H1 (cell line): ENCODE measurements around the gene ALG6. TPM values are rescaled to one million over a fixed set of nuclear protein-coding genes. Genes with fewer than 3 reads are reported as not detected.
A peak's percentile ranks its signal among the peaks of the same experiment; 100 is the strongest.

Experiments used
- CTCF ChIA-PET: fragments of 300-600 bp; sonication (Branson Sonifier 250); formaldehyde crosslinking; loops from one replicate; lab custom pipeline; 2021; ENCODE audit not compliant: partially characterized antibody; lab: Charles Lee
- POLR2A ChIA-PET: fragments of 300-600 bp; sonication (Branson Sonifier 250); formaldehyde crosslinking; loops from one replicate; lab custom pipeline; 2021; ENCODE audit warnings: inconsistent platforms; ENCODE audit not compliant: partially characterized antibody; lab: Charles Lee
- DNase-seq, 2 experiments: peaks; one replicate each; pipeline versions ENCODE4 v3.0.0 to v3.0.0-alpha.2; 2010 to 2022; ENCODE audit warnings: low spot score in 2 of 2, low read depth in 1 of 2, mixed read lengths in 1 of 2
- FAIRE-seq: peaks from 2 replicates; lab custom pipeline; 2011; peaks lifted over from hg19 to GRCh38; lab: Jason Lieb, UNC
- H2AFZ ChIP-seq: 2 replicates; pipeline ENCODE4 v1.8.1; 2012; ENCODE audit warnings: low read length, inconsistent platforms
- H2AK5ac ChIP-seq: 2 replicates; pipeline ENCODE4 v1.6.1; 2013; ENCODE audit warnings: low read depth, low read length
- H2BK120ac ChIP-seq: replicated peaks from 2 replicates; pipeline ENCODE3; 2013; ENCODE audit warnings: low read depth, low read length, inconsistent platforms
- H2BK12ac ChIP-seq: 2 replicates; pipeline ENCODE4 v1.6.1; 2013; ENCODE audit warnings: low read depth, low read length
- H2BK15ac ChIP-seq: 2 replicates; pipeline ENCODE4 v1.6.1; 2013; ENCODE audit warnings: low read length
- H2BK20ac ChIP-seq: 2 replicates; pipeline ENCODE4 v1.6.1; 2013; ENCODE audit warnings: low read length
- H2BK5ac ChIP-seq: 2 replicates; pipeline ENCODE4 v1.6.1; 2013; ENCODE audit warnings: low read depth, low read length
- H3K14ac ChIP-seq: 2 replicates; pipeline ENCODE4 v1.6.1; 2013; ENCODE audit warnings: inconsistent platforms; ENCODE audit not compliant: insufficient read length
- H3K18ac ChIP-seq: 2 replicates; pipeline ENCODE4 v1.6.1; 2013; ENCODE audit warnings: low read length; ENCODE audit errors: extremely low read depth
- H3K23ac ChIP-seq: 2 replicates; pipeline ENCODE4 v1.6.1; 2013; ENCODE audit warnings: inconsistent platforms; ENCODE audit not compliant: insufficient read length
- H3K23me2 ChIP-seq: 2 replicates; pipeline ENCODE4 v1.6.1; 2013; ENCODE audit warnings: low read depth, low read length
- H3K27ac ChIP-seq: 2 replicates; pipeline ENCODE4 v1.6.1; 2011; ENCODE audit warnings: low read depth, low read length, inconsistent platforms
- H3K27me3 ChIP-seq, 4 experiments: replicated peaks in 1 of 4; 1 replicate in 1 of 4; 2 replicates in 3 of 4; pipeline versions ENCODE4 v1.6.1 to v1.8.1; 2011 to 2013; ENCODE audit warnings: low read length in 3 of 4, mild to moderate bottlenecking in 3 of 4, inconsistent platforms in 2 of 4, mixed read lengths in 2 of 4, moderate library complexity in 1 of 4; ENCODE audit not compliant: control insufficient read depth in 3 of 4, insufficient read depth in 3 of 4; ENCODE audit errors: extremely low read depth in 1 of 4
- H3K36me3 ChIP-seq, 4 experiments: 2 replicates each; pipeline versions ENCODE4 v1.6.1 to v1.8.1; 2011 to 2013; ENCODE audit warnings: mild to moderate bottlenecking in 4 of 4, low read length in 3 of 4, moderate library complexity in 2 of 4, control low read depth in 1 of 4, inconsistent platforms in 1 of 4; ENCODE audit not compliant: insufficient read depth in 4 of 4, control insufficient read depth in 2 of 4
- H3K4ac ChIP-seq: replicated peaks from 2 replicates; pipeline ENCODE3; 2013; ENCODE audit warnings: low read length, low read depth, mixed read lengths, inconsistent platforms; ENCODE audit not compliant: insufficient read length
- H3K4me1 ChIP-seq, 4 experiments: replicated peaks in 1 of 4; 1 replicate in 1 of 4; 2 replicates in 3 of 4; pipeline versions ENCODE4 v1.6.1 to v1.8.1; 2011 to 2013; ENCODE audit warnings: low read length in 3 of 4, inconsistent platforms in 2 of 4, mixed read lengths in 1 of 4; ENCODE audit not compliant: insufficient read depth in 4 of 4, control insufficient read depth in 3 of 4
- H3K4me2 ChIP-seq, 2 experiments: 2 replicates each; pipeline versions ENCODE4 v1.6.1 to v1.8.1; 2011 to 2013; ENCODE audit warnings: low read depth in 2 of 2, low read length in 2 of 2, control low read depth in 1 of 2, inconsistent platforms in 1 of 2, mild to moderate bottlenecking in 1 of 2; ENCODE audit not compliant: insufficient read depth in 1 of 2
- H3K4me3 ChIP-seq, 4 experiments: fragments of 200-600, 300-600 bp in 1 of 4; sonication (generic), shearing (Covaris generic), sonication (Bioruptor Twin) in 1 of 4; 2 replicates each; pipeline versions ENCODE4 v1.5.1 to v1.8.1; 2011 to 2016; ENCODE audit warnings: low read length in 4 of 4, low read depth in 3 of 4, control low read depth in 2 of 4, inconsistent platforms in 2 of 4, mild to moderate bottlenecking in 2 of 4, mixed read lengths in 1 of 4, moderate library complexity in 1 of 4; ENCODE audit not compliant: insufficient read depth in 2 of 4; ENCODE audit errors: extremely low read depth in 1 of 4
- H3K56ac ChIP-seq: replicated peaks from 2 replicates; pipeline ENCODE3; 2013; ENCODE audit warnings: low read depth, mild to moderate bottlenecking, mixed read lengths, low read length, inconsistent platforms; ENCODE audit not compliant: insufficient read length
- H3K79me1 ChIP-seq: 2 replicates; pipeline ENCODE4 v1.6.1; 2013; ENCODE audit warnings: low read depth, low read length, control low read depth
- H3K79me2 ChIP-seq, 2 experiments: 2 replicates each; pipeline versions ENCODE4 v1.6.1 to v1.8.1; 2012 to 2013; ENCODE audit warnings: low read length in 2 of 2, mild to moderate bottlenecking in 2 of 2, inconsistent platforms in 1 of 2; ENCODE audit not compliant: insufficient read depth in 2 of 2, control insufficient read depth in 1 of 2
- H3K9ac ChIP-seq, 4 experiments: replicated peaks in 1 of 4; 1 replicate in 1 of 4; 2 replicates in 3 of 4; pipeline versions ENCODE4 v1.6.1 to v1.8.1; 2011 to 2013; ENCODE audit warnings: low read depth in 3 of 4, low read length in 3 of 4, control low read depth in 2 of 4, mild to moderate bottlenecking in 2 of 4, moderate library complexity in 2 of 4, inconsistent platforms in 1 of 4; ENCODE audit errors: extremely low read depth in 1 of 4
- H3K9me3 ChIP-seq, 2 experiments: 2 replicates each; pipeline versions ENCODE4 v1.6.1 to v1.8.1; 2012 to 2013; ENCODE audit warnings: mild to moderate bottlenecking in 2 of 2, moderate library complexity in 2 of 2, control low read depth in 1 of 2, inconsistent platforms in 1 of 2, low read depth in 1 of 2, low read length in 1 of 2, mixed read lengths in 1 of 2; ENCODE audit not compliant: insufficient read depth in 2 of 2
- H4K20me1 ChIP-seq, 2 experiments: replicated peaks in 1 of 2; 2 replicates each; pipeline versions ENCODE3 to v1.8.1; 2011 to 2013; ENCODE audit warnings: inconsistent platforms in 2 of 2, low read length in 2 of 2, mild to moderate bottlenecking in 1 of 2; ENCODE audit not compliant: insufficient read depth in 2 of 2, control insufficient read depth in 1 of 2
- H4K5ac ChIP-seq: 2 replicates; pipeline ENCODE4 v1.6.1; 2013; ENCODE audit warnings: low read length, low read depth, mixed read lengths, inconsistent platforms; ENCODE audit not compliant: insufficient read length
- H4K8ac ChIP-seq: 2 replicates; pipeline ENCODE4 v1.8.0; 2013; ENCODE audit warnings: mild to moderate bottlenecking, moderate library complexity, low read length, inconsistent platforms; ENCODE audit not compliant: insufficient read depth; ENCODE audit errors: extremely low read depth
- H4K91ac ChIP-seq: replicated peaks from 2 replicates; pipeline ENCODE3; 2013; ENCODE audit warnings: low read length, mixed read lengths, inconsistent platforms; ENCODE audit not compliant: insufficient read length
- CBX8 ChIP-seq: fragments of 300-800, 300-1000 bp; sonication (generic); IDR thresholded peaks from 2 replicates; pipeline ENCODE4 v1.7.1; 2016; ENCODE audit warnings: low read depth, low read length, borderline replicate concordance
- CHD2 ChIP-seq: IDR thresholded peaks from 2 replicates; pipeline ENCODE4 v1.6.1; 2012; ENCODE audit warnings: low read length, improper control_type of control experiment
- GABPA ChIP-seq: IDR thresholded peaks from 2 replicates; pipeline ENCODE4 v1.6.1; 2011; ENCODE audit warnings: mild to moderate bottlenecking, low read length, moderate library complexity, borderline replicate concordance; ENCODE audit not compliant: insufficient read depth
- HDAC6 ChIP-seq: IDR thresholded peaks from one replicate; pipeline ENCODE4 v1.7.1; 2012; ENCODE audit warnings: low read depth, mild to moderate bottlenecking, inconsistent platforms, low read length, moderate library complexity
- KDM4A ChIP-seq: IDR thresholded peaks from one replicate; pipeline ENCODE4 v1.7.1; 2012; ENCODE audit warnings: low read depth, mild to moderate bottlenecking, moderate library complexity, low read length, inconsistent platforms; ENCODE audit not compliant: severe bottlenecking
- KDM5A ChIP-seq: fragments of 200-600 bp; IDR thresholded peaks from 2 replicates; pipeline ENCODE4 v1.7.1; 2012; ENCODE audit warnings: mild to moderate bottlenecking, low read length, inconsistent platforms, mixed read lengths
- MAFK ChIP-seq: IDR thresholded peaks from 2 replicates; pipeline ENCODE4 v1.6.1; 2012; ENCODE audit warnings: low read depth, mild to moderate bottlenecking, improper control_type of control experiment, low read length
- NRF1 ChIP-seq: IDR thresholded peaks from 2 replicates; pipeline ENCODE4 v1.6.1; 2011; ENCODE audit warnings: mild to moderate bottlenecking, low read depth, low read length, improper control_type of control experiment
- PHF8 ChIP-seq: fragments of 200-600 bp; sonication (generic); conservative IDR thresholded peaks from 2 replicates; pipeline ENCODE4 v1.7.1; 2012; ENCODE audit warnings: low read depth, mild to moderate bottlenecking, inconsistent platforms, low read length, moderate library complexity
- POLR2A ChIP-seq, 2 experiments: IDR thresholded peaks; 1 replicate in 1 of 2; 2 replicates in 1 of 2; pipeline ENCODE4 v1.6.1; 2011; ENCODE audit warnings: low read depth in 2 of 2, low read length in 2 of 2, mild to moderate bottlenecking in 2 of 2; ENCODE audit errors: control extremely low read depth in 1 of 2
- RBBP5 ChIP-seq: IDR thresholded peaks from 2 replicates; pipeline ENCODE4 v1.7.1; 2012; ENCODE audit warnings: low read depth, mild to moderate bottlenecking, inconsistent platforms, low read length, moderate library complexity, borderline replicate concordance
- RNF2 ChIP-seq: fragments of 200-900, 300-1000 bp; sonication (generic); IDR thresholded peaks from 2 replicates; pipeline ENCODE4 v1.7.1; 2016; ENCODE audit warnings: borderline replicate concordance, low read depth, mild to moderate bottlenecking, antibody characterized with exemption, low read length; ENCODE audit not compliant: poor library complexity, severe bottlenecking; ENCODE audit errors: missing control alignments
- TCF12 ChIP-seq: IDR thresholded peaks from 2 replicates; pipeline ENCODE4 v1.6.1; 2011; ENCODE audit warnings: low read depth, mild to moderate bottlenecking, low read length
- TEAD4 ChIP-seq: IDR thresholded peaks from 2 replicates; pipeline ENCODE4 v1.6.1; 2012; ENCODE audit warnings: low read depth, low read length, inconsistent platforms, mixed read lengths
- WGBS, 2 experiments: shearing (Covaris generic) in 1 of 2; methylation state at CpG; one replicate each; pipeline versions ENCODE4 v1.1.6 to v1.1.7; 2013 to 2015; ENCODE audit warnings: low lambda C conversion rate in 2 of 2, mixed read lengths in 2 of 2, inconsistent platforms in 1 of 2, low coverage in 1 of 2, missing lambda C conversion rate in 1 of 2; ENCODE audit not compliant: insufficient replicate concordance in 2 of 2, insufficient coverage in 1 of 2, insufficient read length in 1 of 2; ENCODE audit errors: extremely low coverage in 1 of 2, missing lambda C conversion rate in 1 of 2; 5-methylcytosine and 5-hydroxymethylcytosine counted together
- polyA plus RNA-seq, 7 experiments: library from polyadenylated mRNA; depleted of rRNA in 3 of 7; stranded (reverse) in 5 of 7; unstranded in 2 of 7; fragments of >200 nt in 5 of 7; fragments of 200-250 nt in 2 of 7; gene quantifications; 1 replicate in 5 of 7; 2 replicates in 1 of 7; 4 replicates in 1 of 7; pipeline versions ENCODE4 v1.2.1 to v1.2.3, GENCODE V29; 2011 to 2013; ENCODE audit warnings: missing spikeins in 2 of 7, mixed read lengths in 2 of 7
- total RNA-seq: library from RNA; stranded (reverse); fragmentation: NEBNext Ultra II Directional; extraction: Animal tissue kit (Norgen Biotek cat#: 25700); gene quantifications from 2 replicates; pipeline ENCODE4 v1.2.1, GENCODE V29; 2021

Gene ALG6
- total and polyA plus RNA-seq, 2 of the 8 experiments (the other 6 are each of a cell fraction or from before 2014, with no cell fraction given) = 17.8 to 26.8 TPM

- H3K36me3 ChIP-seq = no peaks in the 10 kb centered on the region
- H2BK15ac ChIP-seq = no peak overlapping the region
- peaks cover 0 to 2% of the 10 kb centered on the region in 2 experiments for H4K20me1 ChIP-seq
- H2BK12ac ChIP-seq = 0 out of 2 replicates have a peak overlapping the region, but pooled peaks have one; percentile 43
- no peak overlapping the region for H4K8ac ChIP-seq
- H2AK5ac ChIP-seq = no peak overlapping the region
- H3K23me2 ChIP-seq = peaks cover 39% of the 10 kb centered on the region
- H4K91ac ChIP-seq = no peak overlapping the region
- H3K4me3 ChIP-seq = peak overlapping the region; percentile 2 to 80 (median 22); a peak in 7 of 8 replicates
- H2BK120ac ChIP-seq = no peak overlapping the region
- H4K5ac ChIP-seq = no peak overlapping the region
- H3K4ac ChIP-seq = no peak overlapping the region
- peak overlapping the region; percentile 84 to 94 for H3K4me2 ChIP-seq
- CTCF ChIA-PET = interaction anchor here (0.7 to 6.5 kb wide), 10 partner anchors 9 to 253 kb away, joined by 3 to 71 read pairs (median 8); no protein-coding TSS in a partner anchor
- no peak overlapping the region for H3K56ac ChIP-seq
- no peaks in the 10 kb centered on the region for H3K79me1 ChIP-seq
- H2BK5ac ChIP-seq = no peak overlapping the region
- no peak overlapping the region for H2AFZ ChIP-seq
- TF ChIP-seq KDM4A = no peak
- TF ChIP-seq KDM5A = no peak
- TF ChIP-seq PHF8 = no peak
- TF ChIP-seq TCF12 = no peak
- TF ChIP-seq CHD2 = no peak
- TF ChIP-seq RBBP5 = no peak; the same call in 1 of the 2 replicates
- TF ChIP-seq TEAD4 = no peak
- no peak for TF ChIP-seq NRF1
- TF ChIP-seq GABPA = no peak
- no peak for TF ChIP-seq HDAC6
- no peak for TF ChIP-seq POLR2A (IDR thresholded peaks at IDR 0.05; ENCODE audit: control extremely low read depth in 1 of 2, low read depth in 2 of 2, low read length in 2 of 2)
- no peak for TF ChIP-seq MAFK
- no peak for TF ChIP-seq RNF2
- no peak for TF ChIP-seq CBX8
- TF ChIP-seq, all 59 proteins: peak for 0
- 0% methylated on average over 20 of the region's 20 CpGs; no CpG with 5 or more reads in 1 of the 2 experiments for WGBS, 2 experiments
- no peak overlapping the region for H2BK20ac ChIP-seq
- H3K14ac ChIP-seq = no peak overlapping the region
- H3K79me2 ChIP-seq = peaks cover 0 to 19% of the 10 kb centered on the region in 2 experiments; a peak in 3 of 4 replicates
- H3K4me1 ChIP-seq = peaks cover 6 to 34% (median 17%) of the 10 kb centered on the region in 4 experiments
- H3K9ac ChIP-seq = no peak overlapping the region
- H3K9me3 ChIP-seq = no peaks in the 10 kb centered on the region
- no peak overlapping the region for H3K23ac ChIP-seq
- no peak overlapping the region for H3K27ac ChIP-seq
- peaks cover 0 to 73% (median 46%) of the 10 kb centered on the region in 4 experiments; a peak in 5 of 7 replicates for H3K27me3 ChIP-seq
- POLR2A ChIA-PET = interaction anchor here (2.8 kb wide), 1 partner anchor 9 kb away, joined by 15 read pairs; no protein-coding TSS in a partner anchor
- DNase-seq (peak in 1 of 2 experiments; percentile 60), FAIRE-seq (no peak)
- peak overlapping the region; percentile 4; the same call in 1 of the 2 replicates for H3K18ac ChIP-seq
Observed at GRCh38 chr1:63326106-63326472, 41.3 kb upstream of the ALG6 start.
